Measurements from ENCODE around the gene PARD3. TPM values are rescaled to one million over a fixed set of nuclear protein-coding genes. Genes with fewer than 3 reads are reported as not detected.

Gene PARD3
- total and polyA plus RNA-seq, 10 of the 15 experiments (the other 5 are each of a cell fraction or from before 2014, with no cell fraction given), result 2.6 to 43.1 (median 13.9) TPM

DNA sequence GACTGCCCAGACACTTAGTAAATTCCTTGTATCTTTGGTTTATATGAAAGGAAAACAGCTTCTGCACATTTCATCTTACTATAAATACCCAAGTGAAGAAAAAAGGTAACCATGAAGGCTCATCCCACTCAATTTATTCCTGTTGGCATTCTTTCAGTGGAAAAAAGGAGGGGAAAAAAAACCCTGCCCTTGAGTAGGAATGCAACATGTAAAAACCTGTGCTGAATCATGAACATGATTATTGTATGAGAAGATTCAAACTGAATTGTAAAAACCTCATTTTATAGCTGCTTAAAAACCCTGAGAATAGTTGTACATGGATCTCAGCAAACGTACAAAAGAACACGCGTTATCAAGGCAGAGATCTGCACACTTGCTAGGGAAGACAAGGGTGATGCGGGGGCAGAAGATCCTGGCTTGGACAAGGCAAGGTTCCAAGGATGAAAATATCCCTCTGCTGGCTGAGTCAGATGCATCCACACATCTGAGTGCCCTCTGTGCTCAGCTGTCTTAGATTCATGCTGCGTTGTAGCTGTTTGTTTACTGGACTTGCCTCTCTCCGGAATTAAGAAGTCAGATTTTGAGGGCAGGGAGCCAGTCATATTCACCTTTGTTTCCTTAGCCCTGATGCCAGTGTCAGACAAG lies 658.2 kb downstream of the PARD3 start:
- BruUV-seq (replicated peaks), result no TSS peak
- whole genome bisulfite sequencing (ENCODE audit: insufficient coverage, insufficient replicate concordance, low lambda C conversion rate, missing lambda C conversion rate), result 50% methylated on average over 6 of the region's 6 CpGs
- no peak overlapping the region for H3K9ac ChIP-seq (ENCODE audit: control insufficient read depth, insufficient read depth, low read length)
- in situ Hi-C loops (cut with MboI), result no loop called here
- H3K4me1 ChIP-seq (ENCODE audit: control insufficient read depth, insufficient read depth, low read length), result no peaks in the 10 kb centered on the region
- intact Hi-C loops (cut with micrococcal nuclease; ENCODE audit: unreplicated experiment), result loop anchor here (10.0 kb wide), 1 partner anchor 228 kb away; no protein-coding TSS in a partner anchor
- no peaks in the 10 kb centered on the region for H4K20me1 ChIP-seq (ENCODE audit: control insufficient read depth, insufficient read depth)
- RAD21 ChIA-PET (ENCODE audit: unreplicated experiment), result interaction anchor here (1.2 to 1.4 kb wide), 2 partner anchors 31 to 52 kb away, joined by 3 to 4 read pairs; no protein-coding TSS in a partner anchor
- POLR2A ChIA-PET, result interaction anchor here (0.6 kb wide), 1 partner anchor 298 kb away, joined by 3 read pairs; no protein-coding TSS in a partner anchor
- SMC1A ChIA-PET (ENCODE audit: uncharacterized antibody, unreplicated experiment), result interaction anchor here (1.1 to 2.2 kb wide), 2 partner anchors 10 to 12 kb away, joined by 3 to 8 read pairs; no protein-coding TSS in a partner anchor
- H3K27ac ChIP-seq (ENCODE audit: control insufficient read depth, insufficient read depth), result no peak overlapping the region
- TF ChIP-seq, protein P1, sequence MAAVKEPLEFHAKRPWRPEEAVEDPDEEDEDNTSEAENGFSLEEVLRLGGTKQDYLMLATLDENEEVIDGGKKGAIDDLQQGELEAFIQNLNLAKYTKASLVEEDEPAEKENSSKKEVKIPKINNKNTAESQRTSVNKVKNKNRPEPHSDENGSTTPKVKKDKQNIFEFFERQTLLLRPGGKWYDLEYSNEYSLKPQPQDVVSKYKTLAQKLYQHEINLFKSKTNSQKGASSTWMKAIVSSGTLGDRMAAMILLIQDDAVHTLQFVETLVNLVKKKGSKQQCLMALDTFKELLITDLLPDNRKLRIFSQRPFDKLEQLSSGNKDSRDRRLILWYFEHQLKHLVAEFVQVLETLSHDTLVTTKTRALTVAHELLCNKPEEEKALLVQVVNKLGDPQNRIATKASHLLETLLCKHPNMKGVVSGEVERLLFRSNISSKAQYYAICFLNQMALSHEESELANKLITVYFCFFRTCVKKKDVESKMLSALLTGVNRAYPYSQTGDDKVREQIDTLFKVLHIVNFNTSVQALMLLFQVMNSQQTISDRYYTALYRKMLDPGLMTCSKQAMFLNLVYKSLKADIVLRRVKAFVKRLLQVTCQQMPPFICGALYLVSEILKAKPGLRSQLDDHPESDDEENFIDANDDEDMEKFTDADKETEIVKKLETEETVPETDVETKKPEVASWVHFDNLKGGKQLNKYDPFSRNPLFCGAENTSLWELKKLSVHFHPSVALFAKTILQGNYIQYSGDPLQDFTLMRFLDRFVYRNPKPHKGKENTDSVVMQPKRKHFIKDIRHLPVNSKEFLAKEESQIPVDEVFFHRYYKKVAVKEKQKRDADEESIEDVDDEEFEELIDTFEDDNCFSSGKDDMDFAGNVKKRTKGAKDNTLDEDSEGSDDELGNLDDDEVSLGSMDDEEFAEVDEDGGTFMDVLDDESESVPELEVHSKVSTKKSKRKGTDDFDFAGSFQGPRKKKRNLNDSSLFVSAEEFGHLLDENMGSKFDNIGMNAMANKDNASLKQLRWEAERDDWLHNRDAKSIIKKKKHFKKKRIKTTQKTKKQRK (IDR thresholded peaks at IDR 0.05; ENCODE audit: low read depth, low read length), result no peak
- TF ChIP-seq RBBP5 (conservative IDR thresholded peaks at IDR 0.05), result no peak
- TF ChIP-seq PML (IDR thresholded peaks at IDR 0.05; ENCODE audit: low read length), result no peak
- no peak for TF ChIP-seq ZZZ3 (IDR thresholded peaks at IDR 0.05; ENCODE audit: control insufficient read depth, insufficient read length, low read depth)
- no peaks in the 10 kb centered on the region for H3K36me3 ChIP-seq (ENCODE audit: control insufficient read depth in 2 of 2, insufficient read depth in 2 of 2, low read length in 1 of 2)
- no peaks in the 10 kb centered on the region for H3K79me2 ChIP-seq (ENCODE audit: control insufficient read depth, insufficient read depth, low read length)
- CTCF ChIA-PET, result interaction anchor here (1.4 kb wide), 1 partner anchor 31 kb away, joined by 4 read pairs; no protein-coding TSS in a partner anchor
- H2AFZ ChIP-seq (ENCODE audit: control insufficient read depth, low read depth, low read length), result no peak overlapping the region
- no peak overlapping the region for H3K4me3 ChIP-seq
- FAIRE-seq, result no peak
- no peaks in the 10 kb centered on the region for H3K9me3 ChIP-seq (replicated peaks; ENCODE audit: control insufficient read depth, insufficient read depth, low read length)
- DNase-seq (ENCODE audit: low read depth, low spot score), result no peak
- no peaks in the 10 kb centered on the region for H3K27me3 ChIP-seq (replicated peaks in 1 of 2; ENCODE audit: control insufficient read depth in 2 of 2, insufficient read depth in 2 of 2, low read length in 1 of 2)
- no peak overlapping the region for H3K4me2 ChIP-seq (ENCODE audit: control insufficient read depth, insufficient read depth)
- no peak for ATAC-seq

Measured in GM12878 (cell line).